CMK (cell line): ENCODE data around the gene MAD1L1.

Experiments
- DNase-seq: peaks from one replicate; pipeline ENCODE4 v3.0.0-alpha.2; 2010; ENCODE audit warnings: low read depth

MAD1L1 gene

GRCh38 chr7:1897861-1898627 is 334.7 kb downstream of the MAD1L1 start:
- DNase-seq, result no peak

- no peak for DNase-seq
These were observed 335.5 kb downstream of the MAD1L1 start for GRCh38 chr7:1897076-1897860.

- DNase-seq, result no peak
These were observed 336.9 kb downstream of the MAD1L1 start for GRCh38 chr7:1895664-1896515.

- no peak for DNase-seq
These were observed 337.7 kb downstream of the MAD1L1 start for GRCh38 chr7:1894906-1895663.

GRCh38 chr7:1894313-1894900 is 338.3 kb downstream of the MAD1L1 start:
- DNase-seq, result no peak

- DNase-seq, result no peak
These were observed 339.3 kb downstream of the MAD1L1 start for GRCh38 chr7:1893451-1893850.

- no peak for DNase-seq
These were observed 339.7 kb downstream of the MAD1L1 start for GRCh38 chr7:1893036-1893435.

- DNase-seq, result no peak
These were observed 340.5 kb downstream of the MAD1L1 start for GRCh38 chr7:1892011-1892965.

- DNase-seq, result no peak
These were observed 342.2 kb downstream of the MAD1L1 start for GRCh38 chr7:1890289-1891235.

GRCh38 chr7:1889556-1890181 is 343.1 kb downstream of the MAD1L1 start:
- no peak for DNase-seq

- no peak for DNase-seq
These were observed 343.7 kb downstream of the MAD1L1 start for GRCh38 chr7:1889091-1889490.

- no peak for DNase-seq
These were observed 344.3 kb downstream of the MAD1L1 start for GRCh38 chr7:1888425-1888824.

- DNase-seq, result no peak
These were observed 345.5 kb downstream of the MAD1L1 start for GRCh38 chr7:1887251-1887650.

GRCh38 chr7:1886361-1887064 is 346.2 kb downstream of the MAD1L1 start:
- no peak for DNase-seq

GRCh38 chr7:1885465-1886226 is 347.1 kb downstream of the MAD1L1 start:
- DNase-seq, result no peak

GRCh38 chr7:1884583-1885350 is 348.0 kb downstream of the MAD1L1 start:
- DNase-seq, result no peak
